ENCODE measurements around the gene HDAC11. TPM values are rescaled to one million over a fixed set of nuclear protein-coding genes. Genes with fewer than 3 reads are reported as not detected.
"Not testable (repeated sequence)": the region's sequence is repeated elsewhere in the genome, so short reads cannot be mapped to it uniquely, and the experiment has no call there.

Gene HDAC11
- total and polyA plus RNA-seq, 8 donors = 14.0 to 22.0 (median 20.8) TPM

GRCh38 chr3:13521309-13521708, 41.2 kb downstream of the HDAC11 start:
- intact Hi-C loops (cut with DNase I) = no loop called here
- DNase-seq = no peak
- no peak for ATAC-seq
- Histone ChIP-seq H3K27ac (no peak overlapping the region), H3K4me1 (no peaks in the 10 kb centered on the region), H3K36me3 (no peaks in the 10 kb centered on the region), H3K27me3 (peaks cover 0 to 7% of the 10 kb centered on the region in 2 donors), H3K4me3 (no peak overlapping the region), H3K9me3 (no peaks in the 10 kb centered on the region)
- no peak for TF ChIP-seq CTCF (IDR thresholded peaks at IDR 0.05)

GRCh38 chr3:13521749-13522148, 41.6 kb downstream of the HDAC11 start:
- H3K4me1 ChIP-seq; DNase-seq; ATAC-seq; H3K36me3 ChIP-seq; H3K9me3 ChIP-seq; H3K27ac ChIP-seq; intact Hi-C loops (cut with DNase I); H3K27me3 ChIP-seq; H3K4me3 ChIP-seq: not testable (repeated sequence)

- DNase-seq = no peak
- Histone ChIP-seq H3K27ac (no peak overlapping the region), H3K36me3 (no peaks in the 10 kb centered on the region), H3K4me1 (no peaks in the 10 kb centered on the region), H3K9me3 (no peaks in the 10 kb centered on the region), H3K4me3 (no peak overlapping the region), H3K27me3 (peaks cover 0 to 4% of the 10 kb centered on the region in 2 donors)
- ATAC-seq = no peak
- intact Hi-C loops (cut with DNase I) = no loop called here
- no peak for TF ChIP-seq CTCF (IDR thresholded peaks at IDR 0.05)
These were observed 42.1 kb downstream of the HDAC11 start for GRCh38 chr3:13522236-13522635.

GRCh38 chr3:13524979-13525669, 45.0 kb downstream of the HDAC11 start:
- H3K4me1 ChIP-seq = no peaks in the 10 kb centered on the region
- ATAC-seq (no peak), DNase-seq (no peak)
- no peaks in the 10 kb centered on the region for H3K27me3 ChIP-seq
- H3K9me3 ChIP-seq = no peaks in the 10 kb centered on the region
- no peak overlapping the region for H3K4me3 ChIP-seq
- intact Hi-C loops (cut with DNase I) = no loop called here
- H3K27ac ChIP-seq = peak overlapping the region in 1 of 2 donors; percentile 56
- no peak for TF ChIP-seq CTCF (IDR thresholded peaks at IDR 0.05)
- no peaks in the 10 kb centered on the region for H3K36me3 ChIP-seq

GRCh38 chr3:13525827-13526625, 45.9 kb downstream of the HDAC11 start:
- intact Hi-C loops (cut with DNase I) = no loop called here
- TF ChIP-seq CTCF (IDR thresholded peaks at IDR 0.05) = no peak
- Histone ChIP-seq H3K36me3 (no peaks in the 10 kb centered on the region), H3K27me3 (no peaks in the 10 kb centered on the region), H3K9me3 (no peaks in the 10 kb centered on the region), H3K4me3 (no peak overlapping the region), H3K27ac (peak overlapping the region in 1 of 2 donors; percentile 56), H3K4me1 (no peaks in the 10 kb centered on the region)
- ATAC-seq (peak; percentile 35), DNase-seq (peak in 1 of 4 donors; percentile 77)
